ENCODE data around the gene GET3.
A peak's percentile ranks its signal among the peaks of the same experiment; 100 is the strongest.
"Not testable (repeated sequence)": the region's sequence is repeated elsewhere in the genome, so short reads cannot be mapped to it uniquely, and the experiment has no call there.

The GET3 gene

DNA sequence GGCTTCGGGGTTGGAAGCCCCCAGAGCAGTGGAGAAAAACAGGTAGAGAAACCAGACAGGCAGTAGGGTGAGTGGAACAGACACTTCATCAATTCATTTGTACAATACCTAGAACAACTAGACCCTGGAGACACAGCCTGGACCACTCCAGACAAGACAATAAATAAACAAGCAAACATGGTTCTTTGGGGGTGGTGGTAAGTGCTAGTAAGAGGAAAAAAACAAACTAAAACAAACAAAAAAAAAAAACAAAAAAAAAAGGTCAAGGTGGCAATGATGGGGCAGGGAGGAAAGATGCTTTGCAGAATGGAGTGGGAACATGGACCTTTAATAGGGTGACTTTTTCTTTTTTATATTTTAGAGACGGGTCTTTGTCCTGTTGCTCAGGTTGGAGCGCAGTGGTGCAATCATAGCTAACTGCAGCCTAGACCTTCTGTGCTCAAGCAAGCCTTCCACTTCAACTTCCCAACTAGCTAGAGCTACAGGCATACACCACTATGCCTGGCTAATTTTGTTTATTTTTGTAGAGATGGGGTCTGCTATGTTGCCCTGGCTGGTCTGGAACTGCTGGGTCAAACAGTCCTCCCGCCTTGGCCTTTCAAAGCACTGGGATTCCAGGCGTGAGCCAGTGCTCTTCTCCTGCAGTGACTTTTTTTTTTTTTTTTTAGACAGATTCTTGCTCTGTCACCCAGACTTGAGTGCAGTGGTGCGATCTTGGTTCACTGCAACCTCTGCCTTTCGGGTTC lies 57.1 kb downstream of the GET3 start:
- H3K9me3 ChIP-seq (ENCODE audit: control insufficient read depth, insufficient read depth, low read length): no peaks in the 10 kb centered on the region
- H3K36me3 ChIP-seq (ENCODE audit: control insufficient read depth, insufficient read depth, low read length): peaks cover 7% of the 10 kb centered on the region
- H3K4me3 ChIP-seq (ENCODE audit: low read depth, low read length): peak overlapping the region; percentile 78
- H3K27me3 ChIP-seq (ENCODE audit: control insufficient read depth, insufficient read depth, low read length): peaks cover 31% of the 10 kb centered on the region
- H3K4me1 ChIP-seq (ENCODE audit: control insufficient read depth, insufficient read depth, low read length): peaks cover 25% of the 10 kb centered on the region
- H3K9ac ChIP-seq (ENCODE audit: low read depth, low read length): peak overlapping the region; percentile 71
- H3K27ac ChIP-seq (ENCODE audit: low read depth, low read length): peak overlapping the region; percentile 93

DNA sequence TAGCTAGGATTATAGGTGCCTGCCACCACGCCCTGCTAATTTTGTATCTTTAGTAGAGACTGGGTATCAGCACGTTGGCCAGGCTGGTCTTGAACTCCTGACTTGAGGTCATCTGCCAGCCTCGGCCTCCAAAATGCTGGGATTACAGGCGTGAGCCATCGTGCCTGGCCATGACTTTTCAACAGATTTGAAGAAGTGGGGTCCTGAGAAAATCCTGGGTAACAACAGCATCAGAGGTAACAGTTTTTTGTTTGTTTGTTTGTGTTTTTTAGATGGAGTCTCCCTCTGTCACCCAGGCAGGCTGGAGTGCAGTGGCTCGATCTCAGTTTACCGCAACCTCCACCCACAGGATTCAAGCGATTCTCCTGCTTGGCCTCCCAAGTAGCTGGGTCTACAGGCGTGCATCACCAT lies 57.7 kb downstream of the GET3 start:
- Histone ChIP-seq H3K9ac (ENCODE audit: low read depth, low read length) (no peak overlapping the region), H3K36me3 (ENCODE audit: control insufficient read depth, insufficient read depth, low read length) (peaks cover 13% of the 10 kb centered on the region), H3K4me1 (ENCODE audit: control insufficient read depth, insufficient read depth, low read length) (peaks cover 24% of the 10 kb centered on the region), H3K9me3 (ENCODE audit: control insufficient read depth, insufficient read depth, low read length) (no peaks in the 10 kb centered on the region), H3K4me3 (ENCODE audit: low read depth, low read length) (no peak overlapping the region), H3K27ac (ENCODE audit: low read depth, low read length) (no peak overlapping the region), H3K27me3 (ENCODE audit: control insufficient read depth, insufficient read depth, low read length) (peaks cover 31% of the 10 kb centered on the region)

DNA sequence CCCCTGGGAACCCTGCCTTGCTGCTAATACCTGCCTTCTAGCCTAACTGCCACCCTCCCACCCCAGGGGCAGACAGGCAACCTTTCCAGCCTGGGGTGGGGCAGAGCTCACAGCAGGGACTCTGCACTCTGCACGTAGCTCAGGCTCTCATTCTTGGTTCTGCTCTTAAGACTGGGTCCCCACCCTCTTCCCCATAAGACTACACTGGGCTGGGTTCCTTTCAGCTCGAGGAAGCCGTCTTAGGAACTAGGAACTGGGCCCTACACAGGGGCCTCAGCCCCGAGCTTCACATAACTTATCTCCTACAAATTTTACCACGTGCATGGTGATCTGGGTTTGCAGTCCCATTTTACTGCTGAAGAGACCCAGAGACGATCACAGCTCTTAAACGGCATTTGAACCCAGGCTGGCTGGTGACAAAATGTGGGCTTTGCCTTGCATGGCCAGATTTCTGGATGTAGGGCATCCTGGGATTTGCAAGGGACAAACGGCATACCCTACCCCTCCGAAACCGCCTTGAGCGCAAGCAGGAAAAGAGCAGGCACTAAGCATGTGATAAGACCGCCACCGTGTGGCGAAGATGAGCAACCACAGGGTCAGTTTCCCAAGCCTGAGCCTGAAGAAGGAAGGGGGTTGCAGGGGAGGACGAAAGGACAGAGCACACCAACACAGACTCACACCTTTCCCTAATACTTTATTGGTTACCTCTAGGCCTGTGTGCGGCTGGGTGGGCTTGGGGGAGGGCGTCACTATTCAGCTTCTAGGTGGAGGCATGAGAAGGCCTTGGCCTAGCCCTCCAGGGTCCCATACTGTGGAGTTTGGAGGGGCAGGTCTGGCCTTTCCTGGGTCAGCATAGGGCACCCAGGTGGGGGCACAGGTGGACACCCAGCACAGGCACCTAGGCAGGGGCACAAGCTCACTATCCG lies 59.1 kb downstream of the GET3 start:
- peaks cover 21% of the 10 kb centered on the region for H3K4me1 ChIP-seq (ENCODE audit: control insufficient read depth, insufficient read depth, low read length)
- H3K27me3 ChIP-seq (ENCODE audit: control insufficient read depth, insufficient read depth, low read length): peaks cover 20% of the 10 kb centered on the region
- H3K4me3 ChIP-seq (ENCODE audit: low read depth, low read length): no peak overlapping the region
- H3K27ac ChIP-seq (ENCODE audit: low read depth, low read length): no peak overlapping the region
- no peak overlapping the region for H3K9ac ChIP-seq (ENCODE audit: low read depth, low read length)
- no peaks in the 10 kb centered on the region for H3K9me3 ChIP-seq (ENCODE audit: control insufficient read depth, insufficient read depth, low read length)
- peaks cover 19% of the 10 kb centered on the region for H3K36me3 ChIP-seq (ENCODE audit: control insufficient read depth, insufficient read depth, low read length)

DNA sequence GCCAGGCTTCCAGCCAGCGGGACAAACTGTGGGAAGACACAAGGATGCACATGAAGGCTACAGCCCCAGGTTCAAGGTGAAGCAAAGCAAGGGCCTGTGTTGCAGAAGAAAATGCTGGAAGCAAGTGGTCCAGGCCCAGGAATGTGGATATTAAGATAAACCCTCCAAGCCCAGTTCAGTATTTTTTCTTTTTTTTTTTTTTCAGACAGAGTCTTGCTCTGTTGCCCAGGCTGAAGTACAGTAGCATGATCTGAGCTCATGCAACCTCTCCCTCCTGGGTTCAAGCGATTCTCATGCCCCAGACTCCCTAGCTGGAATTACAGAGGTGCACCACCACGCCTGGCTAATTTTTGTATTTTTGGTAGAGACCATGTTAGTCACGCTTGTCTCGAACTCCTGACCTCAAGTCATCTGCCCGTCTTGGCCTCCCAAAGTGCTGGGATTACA lies 59.9 kb downstream of the GET3 start:
- no peak overlapping the region for H3K27ac ChIP-seq (ENCODE audit: low read depth, low read length)
- H3K27me3 ChIP-seq (ENCODE audit: control insufficient read depth, insufficient read depth, low read length): peaks cover 13% of the 10 kb centered on the region
- peaks cover 21% of the 10 kb centered on the region for H3K4me1 ChIP-seq (ENCODE audit: control insufficient read depth, insufficient read depth, low read length)
- H3K9ac ChIP-seq (ENCODE audit: low read depth, low read length): no peak overlapping the region
- no peak overlapping the region for H3K4me3 ChIP-seq (ENCODE audit: low read depth, low read length)
- H3K36me3 ChIP-seq (ENCODE audit: control insufficient read depth, insufficient read depth, low read length): peaks cover 19% of the 10 kb centered on the region
- no peaks in the 10 kb centered on the region for H3K9me3 ChIP-seq (ENCODE audit: control insufficient read depth, insufficient read depth, low read length)

DNA sequence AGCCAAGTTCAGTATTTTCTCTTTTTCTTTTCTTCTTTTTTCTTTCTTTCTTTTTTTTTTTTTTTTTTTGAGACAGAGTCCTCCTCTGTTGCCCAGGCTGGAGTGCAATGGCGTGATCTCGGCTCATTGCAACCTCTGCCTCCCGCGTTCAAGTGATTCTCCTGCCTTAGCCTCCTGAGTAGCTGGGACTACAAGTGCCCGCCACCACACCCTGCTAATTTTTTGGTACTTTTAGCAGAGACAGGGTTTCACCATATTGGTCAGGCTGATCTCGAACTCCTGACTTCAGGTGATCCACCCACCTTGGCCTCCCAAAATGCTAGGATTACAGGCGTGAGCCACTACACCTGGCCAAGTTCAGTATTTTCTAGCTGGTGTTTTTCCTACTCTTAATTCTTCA lies 60.3 kb downstream of the GET3 start:
- not testable (repeated sequence) for H3K9me3 ChIP-seq (ENCODE audit: control insufficient read depth, insufficient read depth, low read length); H3K27ac ChIP-seq (ENCODE audit: low read depth, low read length); H3K9ac ChIP-seq (ENCODE audit: low read depth, low read length); H3K27me3 ChIP-seq (ENCODE audit: control insufficient read depth, insufficient read depth, low read length); H3K4me3 ChIP-seq (ENCODE audit: low read depth, low read length)
- H3K4me1 ChIP-seq (ENCODE audit: control insufficient read depth, insufficient read depth, low read length): peaks cover 21% of the 10 kb centered on the region
- H3K36me3 ChIP-seq (ENCODE audit: control insufficient read depth, insufficient read depth, low read length): peaks cover 19% of the 10 kb centered on the region

All from HUES48 (cell line).